GM23248 (cell line): Measurements from ENCODE around the gene TUBA1B.

ENCODE experiments used
- EZH2 ChIP-seq: fragments of 200-600 bp; sonication (generic); IDR thresholded peaks from 2 replicates; pipeline ENCODE4 v1.6.1; 2018; ENCODE audit warnings: antibody characterized with exemption, mild to moderate bottlenecking; ENCODE audit not compliant: insufficient read depth, poor library complexity, severe bottlenecking
- EZH2phosphoT487 ChIP-seq: fragments of 200-600 bp; sonication (generic); IDR thresholded peaks from 2 replicates; pipeline ENCODE4 v1.6.1; 2018; ENCODE audit warnings: antibody characterized with exemption, moderate library complexity, mild to moderate bottlenecking, low read depth; ENCODE audit not compliant: insufficient read depth

- TF ChIP-seq EZH2 (no peak), EZH2phosphoT487 (no peak)
Observed at GRCh38 chr12:49146406-49146805, 15.2 kb upstream of the TUBA1B start.
